T-helper 9 cell (primary cell): ENCODE data around the gene RGS6.

ENCODE experiments used
- DNase-seq: peaks from one replicate; pipeline ENCODE4 v3.0.0-alpha.2; 2020

Gene RGS6

DNA sequence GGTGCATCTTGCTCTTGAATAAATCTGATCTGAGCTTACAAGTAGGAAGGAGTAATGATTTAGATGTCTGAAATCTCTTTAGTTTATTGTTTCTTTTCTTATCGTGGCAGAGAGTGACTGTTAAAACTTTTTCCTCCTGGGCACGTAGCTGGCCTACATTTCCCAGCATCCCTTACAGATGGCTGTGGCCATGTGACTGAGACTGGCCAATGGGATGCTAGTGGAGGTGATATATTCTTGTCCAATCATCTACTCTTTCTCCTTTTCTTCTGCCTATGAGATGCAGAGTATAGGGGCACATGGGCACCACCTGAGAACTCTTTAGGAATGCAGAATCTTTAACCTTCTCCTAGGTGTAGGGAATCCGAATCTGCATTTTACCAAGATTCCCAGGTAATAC lies 237.3 kb downstream of the RGS6 start:
- no peak for DNase-seq

DNA sequence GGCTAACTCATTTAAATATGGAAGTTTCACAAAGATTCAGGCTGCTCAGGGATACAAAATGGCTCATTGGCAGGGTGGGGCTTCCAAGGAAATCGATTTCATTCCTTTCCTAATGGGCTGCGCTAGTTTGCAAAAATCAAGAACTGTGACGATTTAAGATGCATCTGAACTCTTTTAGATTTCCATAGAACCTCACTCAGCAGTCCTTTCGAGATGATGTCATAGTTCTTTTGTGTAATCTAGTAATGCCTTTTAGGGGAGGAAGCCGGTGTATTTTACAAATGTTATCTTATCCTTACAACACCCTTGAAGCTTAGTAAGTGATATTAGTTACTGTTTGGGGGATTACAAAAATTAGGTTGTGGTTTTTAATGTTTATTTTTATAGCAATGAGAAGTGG lies 239.8 kb downstream of the RGS6 start:
- no peak for DNase-seq

DNA sequence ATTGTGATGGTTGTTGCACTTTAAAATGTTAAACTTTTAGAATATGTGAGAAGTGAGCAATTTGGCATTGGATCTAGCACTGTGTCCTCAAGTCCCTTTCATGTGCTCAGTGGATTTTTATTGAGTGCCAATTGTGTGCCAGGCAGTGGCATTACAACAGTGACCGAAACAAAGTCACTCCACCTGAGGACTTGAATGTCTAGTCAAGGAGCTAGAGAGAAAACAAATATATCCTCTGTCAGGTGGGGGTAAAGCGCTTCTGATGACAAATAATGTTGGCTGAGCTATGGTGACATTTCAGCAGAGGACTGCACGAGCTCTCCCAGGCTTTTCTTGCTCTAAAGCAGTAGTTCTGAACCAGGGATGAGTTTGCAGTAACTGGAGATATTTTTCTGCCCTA lies 240.4 kb downstream of the RGS6 start:
- DNase-seq: no peak

DNA sequence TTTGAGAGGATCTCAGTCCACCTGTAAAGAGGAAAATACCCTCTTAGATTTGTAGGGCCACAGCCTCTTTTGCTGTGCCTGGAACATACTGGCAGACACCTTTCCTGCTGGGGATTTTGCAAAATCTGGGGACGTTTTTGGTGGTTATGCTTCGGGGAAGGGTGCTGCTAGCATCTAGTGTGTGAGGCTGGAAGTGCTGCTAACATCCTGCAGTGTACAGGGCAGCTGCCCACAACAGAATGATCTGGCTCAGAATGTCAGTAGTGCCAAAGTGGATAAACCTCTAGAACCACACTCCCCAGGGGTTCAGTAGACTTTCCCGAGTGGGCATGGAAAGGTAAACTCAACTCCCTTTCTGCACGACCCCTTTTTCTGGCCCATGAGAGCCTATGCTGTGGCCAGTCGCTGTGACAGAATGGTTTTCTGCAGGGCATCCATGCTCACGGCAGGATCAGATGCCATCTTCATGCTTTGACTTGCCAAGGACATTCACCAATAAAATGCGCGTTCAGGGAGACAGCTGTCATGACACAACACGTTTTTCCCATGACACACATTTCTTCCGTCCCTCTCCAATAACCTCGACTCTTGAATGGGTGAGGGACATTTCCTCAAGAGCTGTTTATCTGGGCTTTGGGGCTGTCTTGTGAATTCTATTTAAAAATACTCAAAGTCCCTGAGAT lies 240.9 kb downstream of the RGS6 start:
- no peak for DNase-seq

DNA sequence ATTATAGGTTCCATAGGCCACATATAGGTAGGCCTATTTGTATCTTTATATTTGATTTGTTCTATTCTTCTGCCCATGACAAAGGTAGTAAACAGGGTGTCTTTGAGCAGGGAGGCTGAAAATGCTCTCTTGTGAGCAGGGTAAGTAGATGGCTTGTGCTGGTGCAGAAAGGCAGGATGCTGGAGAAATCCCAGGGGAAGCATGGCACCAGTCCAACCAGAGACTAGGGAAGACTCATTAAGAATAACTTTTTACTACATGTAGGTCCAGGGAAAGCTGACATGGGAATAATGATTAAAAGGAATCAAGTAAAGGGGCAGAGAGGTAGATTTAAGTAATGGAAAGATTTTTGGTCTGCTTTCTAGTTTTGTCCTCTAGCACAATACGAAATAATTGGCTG lies 245.0 kb downstream of the RGS6 start:
- DNase-seq: no peak

DNA sequence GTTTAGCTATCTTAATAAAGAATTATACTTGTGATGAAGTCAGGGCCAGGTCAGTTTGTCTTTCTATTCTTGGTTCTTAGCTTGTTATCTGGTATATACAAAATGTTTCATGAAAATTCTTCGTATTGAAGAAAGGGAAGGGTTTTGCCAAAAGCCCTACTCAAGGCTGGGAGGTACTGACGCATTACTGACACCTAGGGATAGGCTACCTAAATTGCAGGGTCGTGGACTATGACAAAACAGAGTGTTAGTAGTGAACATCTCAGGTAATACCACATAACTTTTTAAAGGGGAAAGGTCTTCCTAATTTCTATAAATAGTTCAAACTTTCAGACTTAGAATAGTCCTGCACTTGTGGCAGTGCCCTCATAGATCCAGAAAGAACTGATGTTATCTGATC lies 246.3 kb downstream of the RGS6 start:
- DNase-seq: no peak

DNA sequence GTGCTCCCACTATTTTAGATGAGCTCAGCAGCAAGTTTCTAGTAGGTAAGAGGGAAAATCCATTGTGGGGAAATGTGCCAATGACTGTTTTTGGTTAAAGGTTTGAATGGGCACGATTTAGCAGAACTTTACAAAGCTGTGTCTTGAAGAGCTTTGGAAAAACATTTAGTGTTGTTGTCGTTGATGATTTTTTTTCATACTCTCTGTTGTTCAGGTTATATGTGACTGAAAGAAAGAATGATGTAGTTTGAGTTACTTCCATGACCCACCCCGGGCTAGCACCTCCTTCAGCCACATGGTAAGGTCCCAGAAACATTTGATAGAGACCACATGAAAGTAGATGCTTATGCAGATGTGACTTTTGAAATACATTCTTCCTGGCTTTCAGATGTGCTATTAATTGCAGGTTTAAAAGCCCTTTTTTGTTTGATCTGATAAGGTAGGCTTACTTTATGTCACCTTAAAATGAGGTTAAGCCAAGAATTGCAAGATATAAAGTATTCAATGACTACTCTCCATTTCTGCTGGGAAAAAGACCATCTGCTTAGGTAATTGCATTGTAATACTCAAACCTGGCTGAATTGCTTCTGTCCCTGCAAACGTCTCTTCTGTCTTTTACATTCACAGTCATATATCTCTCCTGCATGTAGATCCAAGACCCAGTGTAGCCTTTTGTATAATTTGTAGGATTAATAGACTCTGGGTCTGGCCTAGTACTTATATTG lies 250.6 kb downstream of the RGS6 start:
- DNase-seq: no peak

DNA sequence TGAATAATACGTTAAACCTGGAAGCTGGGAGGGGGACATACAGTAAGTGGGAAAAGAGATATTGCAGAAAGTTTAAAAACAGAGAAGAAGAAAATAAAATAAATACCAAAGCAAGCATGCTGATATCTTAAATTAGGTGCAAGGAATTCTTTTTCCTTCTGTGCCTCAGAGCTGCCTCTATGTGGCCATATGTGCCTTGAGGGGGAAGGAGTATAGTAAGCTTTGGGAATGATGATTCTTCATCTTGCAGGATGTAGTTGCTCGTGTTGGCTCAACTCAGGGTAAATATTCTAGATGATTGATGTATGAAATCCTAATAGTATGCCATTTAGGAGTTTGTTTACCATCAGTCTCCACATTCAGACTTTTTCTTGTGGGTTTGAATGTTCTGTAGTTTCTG lies 251.4 kb downstream of the RGS6 start:
- no peak for DNase-seq

DNA sequence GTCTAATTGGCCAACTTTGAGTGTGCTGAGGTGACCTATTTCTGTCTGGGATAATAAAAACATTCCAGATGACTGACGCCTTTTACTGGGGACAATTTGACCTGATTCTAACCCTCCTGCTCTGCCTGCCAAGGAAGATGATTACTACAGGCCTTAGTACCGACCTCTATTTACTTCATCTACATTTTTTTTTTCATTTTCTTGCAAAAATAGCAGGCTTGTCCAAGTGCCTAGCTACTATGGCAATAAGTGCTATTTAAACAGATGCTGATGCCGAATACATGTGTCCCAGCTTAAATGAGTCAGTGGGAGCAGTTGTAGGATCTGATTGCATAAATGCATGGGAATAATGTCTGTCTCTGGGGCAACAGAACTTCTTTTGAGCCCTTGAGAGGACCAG lies 254.3 kb downstream of the RGS6 start:
- no peak for DNase-seq

DNA sequence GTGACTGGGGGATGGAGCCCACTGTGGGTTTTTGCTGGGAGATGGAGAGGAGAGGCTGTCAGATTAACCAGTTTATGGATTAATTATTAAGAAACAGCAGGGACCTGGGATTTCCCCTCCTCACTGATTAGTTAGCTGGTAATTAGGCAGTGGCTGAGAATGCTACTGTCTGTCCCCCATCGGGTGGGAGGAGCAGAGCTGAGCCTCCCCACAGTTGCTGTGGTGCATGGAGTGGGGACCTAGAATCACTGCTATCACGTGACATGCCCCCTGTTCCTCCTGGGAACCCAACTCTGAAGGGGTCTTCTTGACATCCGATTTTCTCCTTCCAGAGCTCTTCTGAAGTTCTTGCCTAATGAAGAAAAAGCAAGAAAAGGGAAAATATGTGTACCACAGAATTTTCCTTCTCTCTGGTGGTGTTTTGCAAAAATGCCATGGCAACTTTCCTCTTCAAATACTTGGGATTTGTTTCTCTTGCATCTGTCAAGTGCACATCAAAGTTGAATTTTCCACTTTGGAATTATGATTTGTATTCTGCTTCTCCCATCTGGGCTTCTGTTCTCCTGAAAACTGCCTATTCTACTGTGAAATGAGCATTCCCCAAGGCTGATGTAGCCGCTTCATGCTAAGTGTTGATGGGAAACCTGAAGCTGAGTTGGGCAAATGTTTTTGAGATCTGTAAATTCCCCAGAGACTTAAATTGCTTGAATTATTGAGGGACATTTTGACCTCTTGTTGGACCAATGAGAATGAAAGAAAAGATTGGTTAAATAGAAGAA lies 264.2 kb downstream of the RGS6 start:
- no peak for DNase-seq

DNA sequence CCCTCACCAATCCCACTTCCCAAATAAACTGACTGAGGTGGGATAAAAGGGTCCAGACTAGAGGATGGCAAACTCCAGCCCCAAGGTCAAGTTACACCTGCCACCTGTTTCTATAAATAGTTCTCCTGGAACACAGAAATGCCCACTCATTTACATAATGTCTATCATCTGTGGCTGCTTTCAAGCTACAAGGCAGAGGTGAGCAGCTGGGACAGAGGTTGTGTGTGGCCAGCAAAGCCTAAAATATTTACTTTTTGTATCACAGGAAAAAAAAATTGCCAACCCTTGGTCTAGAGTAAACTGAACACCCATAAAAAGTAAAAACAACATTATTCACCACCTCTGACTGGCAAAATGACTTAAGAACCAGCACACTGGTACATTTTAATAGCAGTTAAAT lies 269.4 kb downstream of the RGS6 start:
- no peak for DNase-seq

DNA sequence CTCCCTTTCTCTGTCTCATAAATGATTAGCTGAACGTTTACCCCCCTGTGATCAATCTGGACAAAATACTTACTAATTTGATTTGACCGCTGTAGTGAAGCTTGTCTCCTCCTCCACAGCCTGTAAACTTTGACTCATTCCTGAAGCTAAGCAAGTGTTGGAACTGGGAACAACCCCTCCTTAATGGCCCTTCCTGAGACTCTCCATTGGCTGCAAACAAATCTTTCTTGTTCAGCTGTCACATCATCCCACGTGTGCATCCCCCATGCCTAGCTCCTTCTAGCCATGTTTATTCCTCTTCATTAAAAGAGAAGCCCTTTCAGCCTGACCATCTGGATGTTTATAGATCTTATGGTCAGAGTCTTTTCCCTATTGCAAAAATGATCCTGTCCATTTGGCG lies 281.2 kb downstream of the RGS6 start:
- DNase-seq: no peak

DNA sequence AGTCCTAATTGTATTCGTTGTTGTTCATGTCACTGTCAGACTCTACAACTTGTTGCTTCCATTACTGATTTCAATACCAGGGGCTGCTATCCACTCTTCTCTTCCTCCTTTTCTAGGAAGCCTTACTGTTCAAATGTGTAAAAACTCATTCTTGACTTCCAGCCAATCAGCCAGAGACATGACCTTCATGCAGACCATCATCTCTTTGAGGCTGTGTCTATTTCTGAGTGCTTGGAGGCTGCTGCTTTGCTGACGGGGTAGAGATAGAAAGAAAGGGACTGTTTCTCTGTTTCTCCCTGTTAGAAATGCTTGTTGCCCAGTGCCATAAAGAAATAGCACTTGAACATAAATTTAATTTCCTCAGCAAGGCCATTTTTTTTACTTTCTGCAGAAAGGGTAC lies 282.9 kb downstream of the RGS6 start:
- DNase-seq: no peak

DNA sequence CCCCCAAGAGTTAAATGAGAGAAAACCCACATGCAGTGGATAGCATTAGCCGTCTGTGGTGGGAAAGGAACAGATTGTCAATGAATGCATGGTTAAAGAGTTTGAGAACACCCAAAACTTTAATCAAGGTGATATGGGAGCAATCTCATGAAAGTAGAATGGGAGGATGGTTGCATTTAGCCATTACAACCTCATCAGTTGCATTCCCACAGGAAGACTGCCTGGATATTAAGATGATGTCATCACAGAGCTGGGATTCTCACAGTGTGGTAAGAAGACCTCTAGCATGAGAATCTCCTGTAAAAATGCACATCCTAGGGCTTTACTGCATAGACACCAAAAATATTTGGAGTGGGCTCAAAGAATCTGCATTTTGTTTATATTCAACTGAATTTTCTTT lies 284.9 kb downstream of the RGS6 start:
- no peak for DNase-seq

DNA sequence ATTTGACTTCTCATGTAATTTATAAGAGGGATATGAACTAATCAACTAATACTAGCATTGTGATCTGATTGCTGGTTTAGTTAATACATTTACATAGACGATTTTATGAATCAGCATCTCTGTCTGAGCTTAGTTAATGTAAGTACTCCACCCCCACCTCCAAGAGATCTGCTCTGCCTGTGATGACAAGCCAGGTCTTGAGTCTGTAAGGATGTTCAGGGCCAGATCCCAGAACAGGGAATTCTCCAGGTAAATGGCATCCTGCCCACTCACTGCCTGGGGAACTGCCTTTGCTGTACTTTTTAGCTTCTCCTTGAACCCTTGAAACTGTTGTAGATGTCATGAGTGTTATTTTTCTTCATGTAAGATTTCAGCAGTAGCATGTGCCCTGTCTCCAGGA lies 289.8 kb downstream of the RGS6 start:
- DNase-seq: no peak

DNA sequence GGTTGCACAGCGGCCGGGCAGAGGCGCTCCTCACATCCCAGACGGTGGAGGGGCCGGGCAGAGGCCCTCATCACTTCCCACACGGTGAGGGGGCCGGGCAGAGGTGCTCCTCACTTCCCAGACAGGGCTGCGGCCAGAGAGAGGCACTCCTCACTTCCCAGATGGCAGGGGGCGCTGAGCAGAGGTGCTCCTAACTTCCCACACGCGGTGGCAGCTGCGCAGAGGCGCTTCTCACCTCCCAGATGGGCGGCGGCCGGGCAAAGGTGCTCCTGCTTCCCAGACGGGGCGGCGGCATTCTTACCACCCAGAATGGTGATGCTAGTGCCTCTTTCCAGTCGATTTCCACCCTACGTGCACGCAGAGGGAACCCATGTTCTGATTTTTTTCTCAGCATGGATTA lies 304.4 kb downstream of the RGS6 start:
- DNase-seq: no peak

DNA sequence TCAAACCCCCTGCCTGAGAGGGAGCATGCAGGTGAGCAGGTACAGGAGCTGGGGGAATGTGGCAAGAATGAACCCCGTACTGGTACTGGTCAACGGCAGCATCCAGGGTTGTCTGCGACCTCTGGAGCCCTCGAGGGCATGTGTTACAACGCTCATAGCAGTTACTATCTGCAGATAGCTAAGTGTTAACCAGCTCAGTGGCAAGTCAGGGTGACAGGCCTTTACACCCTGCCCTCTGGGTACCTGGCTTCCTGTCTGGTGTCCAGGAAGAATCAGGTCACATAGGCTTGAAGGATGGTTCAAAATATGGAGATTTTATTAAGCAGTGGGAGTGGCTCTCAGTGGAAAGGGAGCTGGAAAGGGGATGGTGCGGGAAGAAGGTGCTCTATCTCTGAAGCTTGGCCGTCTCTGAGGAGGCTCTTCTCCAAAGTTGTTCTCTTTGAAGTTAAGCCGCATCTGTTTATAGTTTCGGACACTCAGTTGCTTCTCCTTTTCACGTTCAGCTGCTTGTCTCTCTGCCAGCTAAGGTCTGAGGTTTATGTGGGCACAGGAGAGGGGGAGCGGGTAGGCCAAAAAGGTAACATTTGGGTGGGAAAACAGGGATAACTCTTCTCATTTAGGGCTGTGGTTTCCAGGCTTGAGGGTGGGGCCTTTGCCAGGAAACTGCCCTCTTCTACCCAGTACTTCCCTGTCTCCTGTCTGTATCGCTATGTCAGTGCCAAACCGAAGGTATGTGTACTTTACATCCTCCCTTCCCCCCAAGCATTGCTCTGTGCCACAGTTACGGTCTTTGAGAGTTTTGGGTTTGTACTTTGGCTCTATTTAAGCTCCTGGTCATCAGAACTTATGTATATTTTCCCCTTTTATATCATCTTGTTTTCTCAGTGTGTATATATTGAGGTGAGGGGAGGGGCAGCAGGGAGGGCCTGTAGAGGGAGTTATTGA lies 305.8 kb downstream of the RGS6 start:
- no peak for DNase-seq

DNA sequence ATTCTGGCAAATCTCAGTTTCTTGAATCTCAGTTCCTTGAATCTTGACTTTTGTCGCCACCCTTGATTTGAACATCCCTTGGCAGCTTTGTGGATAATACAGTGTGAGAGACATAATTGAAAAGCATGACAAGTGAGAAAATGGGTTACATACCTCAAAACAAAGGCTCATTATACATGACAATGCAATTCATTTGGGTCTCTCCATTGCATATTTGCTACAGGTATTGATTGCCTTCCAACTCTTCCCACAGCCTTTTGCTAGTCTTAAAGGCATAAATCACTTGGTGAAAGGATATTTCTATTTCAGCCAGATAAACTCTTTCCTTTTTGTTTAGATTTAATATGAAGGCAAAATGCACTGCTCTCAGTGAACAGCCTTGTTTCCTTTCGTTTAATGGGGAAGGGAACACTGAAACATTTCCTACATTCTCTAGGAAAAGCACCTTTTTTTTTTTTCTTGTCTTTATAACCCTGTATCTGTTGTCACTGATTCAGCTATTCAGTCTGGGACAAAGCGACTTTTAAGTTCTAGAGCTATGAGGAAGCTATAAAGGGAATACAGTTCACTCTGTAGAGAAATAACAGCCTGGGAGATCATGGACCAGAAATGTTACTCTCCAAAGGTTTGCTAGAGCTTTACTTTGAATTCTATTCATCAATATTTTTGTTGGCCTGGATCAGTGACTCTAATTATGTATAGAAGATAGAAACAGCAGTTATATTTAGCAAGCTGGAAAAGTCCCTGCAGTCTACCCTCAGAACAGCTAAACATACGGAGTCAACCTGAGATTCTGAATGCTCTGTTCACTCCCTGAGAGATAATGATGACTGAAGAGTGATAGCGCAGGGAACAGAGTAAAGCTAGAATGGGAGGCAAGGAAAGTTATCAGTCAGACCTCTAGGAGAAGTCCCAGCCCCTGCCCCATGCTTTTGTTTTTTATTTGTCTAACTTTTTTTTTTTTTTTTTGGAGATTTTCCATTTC lies 311.4 kb downstream of the RGS6 start:
- DNase-seq: no peak

DNA sequence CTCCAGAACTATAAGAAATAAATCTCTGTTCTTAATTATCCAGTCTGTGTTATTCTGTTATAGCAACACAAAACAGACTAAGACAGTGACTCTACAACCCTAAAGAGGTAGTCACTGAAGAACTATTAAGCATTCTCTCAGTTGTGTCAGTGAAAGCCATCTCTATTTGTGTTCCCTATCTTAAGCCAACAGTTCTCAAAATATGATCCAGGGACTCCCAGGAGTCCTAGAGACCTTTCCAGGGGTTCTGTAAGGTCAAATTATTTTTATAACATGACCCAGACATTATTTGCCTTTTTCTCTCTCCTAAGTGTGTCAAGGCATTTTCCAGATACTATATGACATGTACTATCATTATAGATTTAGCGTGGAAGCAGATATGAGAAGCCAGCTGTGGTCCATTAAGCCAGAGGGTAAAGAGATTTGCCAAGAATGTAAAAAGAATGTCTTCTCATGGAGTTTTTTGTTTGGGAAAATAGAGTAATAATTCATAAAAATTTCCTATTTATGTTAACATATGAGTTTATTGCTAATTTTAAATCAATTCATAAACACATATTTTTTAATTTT lies 315.8 kb downstream of the RGS6 start:
- DNase-seq: no peak

DNA sequence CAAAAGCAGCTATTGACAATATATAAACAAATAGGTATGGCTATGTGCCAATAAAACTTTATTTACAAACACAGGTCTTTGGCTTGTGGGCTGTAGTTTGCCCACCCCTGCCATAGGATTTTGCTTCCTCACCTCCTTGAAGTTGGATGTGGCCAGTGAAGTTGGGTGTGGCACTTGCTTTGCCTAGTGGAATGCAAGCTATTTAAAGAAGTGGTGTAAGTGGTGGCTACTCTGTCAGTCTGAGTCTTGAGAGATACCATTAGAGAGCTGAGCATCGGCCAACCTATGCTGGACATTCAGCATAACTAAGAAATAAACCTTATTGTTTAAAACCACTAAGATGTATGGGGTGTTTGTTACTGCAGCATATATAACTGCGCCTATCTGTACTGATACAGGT lies 321.3 kb downstream of the RGS6 start:
- DNase-seq: no peak
